H1 (cell line): Measurements from ENCODE around the gene FRZB. TPM values are rescaled to one million over a fixed set of nuclear protein-coding genes. Genes with fewer than 3 reads are reported as not detected.

Experiments used
- ASH2L ChIP-seq: fragments of 200-600, 300-600 bp; sonication (generic); IDR thresholded peaks from one replicate; pipeline ENCODE4 v1.7.1; 2017; ENCODE audit warnings: low read length
- polyA plus RNA-seq, 7 experiments: library from polyadenylated mRNA; depleted of rRNA in 3 of 7; stranded (reverse) in 5 of 7; unstranded in 2 of 7; fragments of >200 nt in 5 of 7; fragments of 200-250 nt in 2 of 7; gene quantifications; 1 replicate in 5 of 7; 2 replicates in 1 of 7; 4 replicates in 1 of 7; pipeline versions ENCODE4 v1.2.1 to v1.2.3, GENCODE V29; 2011 to 2013; ENCODE audit warnings: missing spikeins in 2 of 7, mixed read lengths in 2 of 7
- total RNA-seq: library from RNA; stranded (reverse); fragmentation: NEBNext Ultra II Directional; extraction: Animal tissue kit (Norgen Biotek cat#: 25700); gene quantifications from 2 replicates; pipeline ENCODE4 v1.2.1, GENCODE V29; 2021

Gene FRZB
- total and polyA plus RNA-seq, 2 of the 8 experiments (the other 6 are each of a cell fraction or from before 2014, with no cell fraction given): 4.4 to 4.6 TPM

- TF ChIP-seq ASH2L: no peak
- TF ChIP-seq, all 59 proteins: peak for 0
These were observed 1.8 kb upstream of the FRZB start (continued) for GRCh38 chr2:182868054-182868796.
